A673 (cell line): ENCODE measurements around the gene AGO1. TPM values are rescaled to one million over a fixed set of nuclear protein-coding genes. Genes with fewer than 3 reads are reported as not detected.
"Not testable (repeated sequence)": the region's sequence is repeated elsewhere in the genome, so short reads cannot be mapped to it uniquely, and the experiment has no call there.

Experiments
- BruUV-seq: library from RNA; stranded (reverse); fragments of 400-500 nt; replicated peaks from 2 replicates; lab custom pipeline; 2021; lab: Mats Ljungman, UMichigan
- CTCF ChIA-PET: fragments of 300-600 bp; sonication (Branson Sonifier 250); formaldehyde crosslinking; loops from one replicate; lab custom pipeline; 2022; ENCODE audit warnings: antibody characterized with exemption; lab: Charles Lee
- POLR2A ChIA-PET: fragments of 300-600 bp; sonication (Branson Sonifier 250); formaldehyde crosslinking; loops from one replicate; lab custom pipeline; 2022; ENCODE audit warnings: antibody characterized with exemption; ENCODE audit not compliant: low non-redundant PET; lab: Charles Lee
- DNase-seq: peaks from one replicate; pipeline ENCODE4 v3.0.0-alpha.2; 2015; ENCODE audit warnings: low spot score
- H3K27ac ChIP-seq: fragments of 200-600 bp; sonication (generic); 2 replicates; pipeline ENCODE4 v1.5.1; 2016; ENCODE audit warnings: mixed run types, low read depth, mild to moderate bottlenecking, mixed read lengths, antibody characterized with exemption, low read length; ENCODE audit not compliant: poor library complexity, severe bottlenecking
- H3K27me3 ChIP-seq: fragments of 200-600 bp; sonication (generic); replicated peaks from 2 replicates; pipeline ENCODE4 v1.6.1; 2017; ENCODE audit warnings: mixed run types, low read depth, mild to moderate bottlenecking, mixed read lengths, antibody characterized with exemption, low read length; ENCODE audit not compliant: insufficient read depth, poor library complexity
- H3K36me3 ChIP-seq: fragments of 200-600 bp; sonication (generic); 2 replicates; pipeline ENCODE4 v1.6.1; 2016; ENCODE audit warnings: mixed run types, mild to moderate bottlenecking, mixed read lengths, antibody characterized with exemption, low read length; ENCODE audit not compliant: insufficient read depth, poor library complexity, severe bottlenecking
- H3K4me1 ChIP-seq: fragments of 200-600 bp; sonication (generic); 2 replicates; pipeline ENCODE4 v1.6.1; 2017; ENCODE audit warnings: mixed run types, mild to moderate bottlenecking, mixed read lengths, antibody characterized with exemption, low read length; ENCODE audit not compliant: insufficient read depth, poor library complexity, severe bottlenecking
- H3K4me3 ChIP-seq: fragments of 200-600 bp; sonication (generic); 2 replicates; pipeline ENCODE4 v1.5.1; 2016; ENCODE audit warnings: low read depth, mixed run types, mild to moderate bottlenecking, mixed read lengths, low read length; ENCODE audit not compliant: poor library complexity, severe bottlenecking
- H3K9me3 ChIP-seq: fragments of 200-600 bp; sonication (generic); 2 replicates; pipeline ENCODE4 v1.6.1; 2016; ENCODE audit warnings: mixed run types, low read depth, mild to moderate bottlenecking, mixed read lengths, antibody characterized with exemption, low read length; ENCODE audit not compliant: poor library complexity, severe bottlenecking
- EZH2 ChIP-seq: fragments of 200-600 bp; sonication (generic); IDR thresholded peaks from 2 replicates; pipeline ENCODE4 v1.6.1; 2017; ENCODE audit warnings: borderline replicate concordance, low read depth, mild to moderate bottlenecking, mixed read lengths, antibody characterized with exemption, low read length; ENCODE audit not compliant: poor library complexity, severe bottlenecking
- intact Hi-C: fragments of 100-400 bp; cut with micrococcal nuclease; formaldehyde crosslinking; loops from one replicate; pipeline ENCODE4 v1.10.0; 2022; ENCODE audit not compliant: unreplicated experiment
- total RNA-seq: library from RNA; stranded (reverse); gene quantifications from 2 replicates; pipeline ENCODE4 v1.2.3, GENCODE V29; 2021
- TF ChIP-seq, protein P1 (sequence below): fragments of 300-800, 200-600 bp; sonication (generic); conservative IDR thresholded peaks from 2 replicates; pipeline ENCODE4 v1.5.1; 2017; ENCODE audit warnings: low read depth, mild to moderate bottlenecking, antibody characterized with exemption, low read length, moderate library complexity, mixed read lengths

The AGO1 gene
- total RNA-seq, 1 experiment from 2014 or later, result 58.7 TPM

DNA sequence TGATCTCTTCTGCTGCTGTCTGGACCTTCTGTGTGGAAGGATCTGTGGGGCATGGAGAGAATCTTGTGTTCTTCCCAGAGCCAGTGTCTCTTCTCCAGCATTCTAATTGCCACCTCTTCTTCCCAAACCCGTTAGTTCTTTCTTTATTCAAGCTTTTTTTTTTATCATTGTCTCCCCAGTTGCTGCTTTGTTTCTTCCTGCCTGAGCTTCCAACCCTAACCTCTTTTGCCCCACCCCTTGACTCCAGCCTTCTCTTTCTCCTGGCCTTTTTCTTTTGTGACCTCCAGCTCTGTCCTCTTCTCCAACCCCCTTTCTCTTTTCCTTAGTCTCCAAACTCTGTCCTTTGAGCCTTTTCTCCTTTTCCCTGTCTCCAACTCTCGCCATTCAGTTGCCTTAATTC, 4.5 kb downstream of the AGO1 start:
- TF ChIP-seq, protein P1, sequence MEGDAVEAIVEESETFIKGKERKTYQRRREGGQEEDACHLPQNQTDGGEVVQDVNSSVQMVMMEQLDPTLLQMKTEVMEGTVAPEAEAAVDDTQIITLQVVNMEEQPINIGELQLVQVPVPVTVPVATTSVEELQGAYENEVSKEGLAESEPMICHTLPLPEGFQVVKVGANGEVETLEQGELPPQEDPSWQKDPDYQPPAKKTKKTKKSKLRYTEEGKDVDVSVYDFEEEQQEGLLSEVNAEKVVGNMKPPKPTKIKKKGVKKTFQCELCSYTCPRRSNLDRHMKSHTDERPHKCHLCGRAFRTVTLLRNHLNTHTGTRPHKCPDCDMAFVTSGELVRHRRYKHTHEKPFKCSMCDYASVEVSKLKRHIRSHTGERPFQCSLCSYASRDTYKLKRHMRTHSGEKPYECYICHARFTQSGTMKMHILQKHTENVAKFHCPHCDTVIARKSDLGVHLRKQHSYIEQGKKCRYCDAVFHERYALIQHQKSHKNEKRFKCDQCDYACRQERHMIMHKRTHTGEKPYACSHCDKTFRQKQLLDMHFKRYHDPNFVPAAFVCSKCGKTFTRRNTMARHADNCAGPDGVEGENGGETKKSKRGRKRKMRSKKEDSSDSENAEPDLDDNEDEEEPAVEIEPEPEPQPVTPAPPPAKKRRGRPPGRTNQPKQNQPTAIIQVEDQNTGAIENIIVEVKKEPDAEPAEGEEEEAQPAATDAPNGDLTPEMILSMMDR, result no peak
- TF ChIP-seq EZH2, result no peak
- ChIA-PET POLR2A (no interaction called here), CTCF (no interaction called here)
- peak overlapping the region; percentile 16 for H3K27ac ChIP-seq
- H3K9me3 ChIP-seq, result no peaks in the 10 kb centered on the region
- H3K27me3 ChIP-seq, result no peaks in the 10 kb centered on the region
- no peak for DNase-seq
- intact Hi-C loops, result no loop called here
- no peak overlapping the region for H3K4me3 ChIP-seq
- H3K4me1 ChIP-seq, result peaks cover 22% of the 10 kb centered on the region
- H3K36me3 ChIP-seq, result peaks cover 19% of the 10 kb centered on the region
- BruUV-seq, result no TSS peak

DNA sequence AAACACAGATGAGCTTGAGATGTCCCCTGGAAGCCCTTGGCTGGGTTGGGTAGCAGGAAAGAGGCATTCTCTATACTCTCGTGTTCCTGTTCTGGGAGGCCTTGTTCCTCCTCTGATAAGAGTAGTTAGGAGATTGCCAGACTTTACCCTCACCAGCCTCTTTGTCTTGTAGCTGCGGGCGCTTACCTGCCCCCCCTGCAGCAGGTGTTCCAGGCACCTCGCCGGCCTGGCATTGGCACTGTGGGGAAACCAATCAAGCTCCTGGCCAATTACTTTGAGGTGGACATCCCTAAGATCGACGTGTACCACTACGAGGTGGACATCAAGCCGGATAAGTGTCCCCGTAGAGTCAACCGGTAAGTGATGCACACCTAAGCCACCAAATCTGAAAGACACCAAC, 5.2 kb downstream of the AGO1 start:
- intact Hi-C loops, result no loop called here
- H3K36me3 ChIP-seq, result peaks cover 27% of the 10 kb centered on the region
- POLR2A ChIA-PET, result no interaction called here
- H3K27me3 ChIP-seq, result no peaks in the 10 kb centered on the region
- no peaks in the 10 kb centered on the region for H3K9me3 ChIP-seq
- no peak overlapping the region for H3K4me3 ChIP-seq
- no TSS peak for BruUV-seq
- TF ChIP-seq, protein P1, result no peak
- no peak for TF ChIP-seq EZH2
- DNase-seq, result no peak
- no peak overlapping the region for H3K27ac ChIP-seq
- CTCF ChIA-PET, result no interaction called here
- peaks cover 22% of the 10 kb centered on the region for H3K4me1 ChIP-seq

DNA sequence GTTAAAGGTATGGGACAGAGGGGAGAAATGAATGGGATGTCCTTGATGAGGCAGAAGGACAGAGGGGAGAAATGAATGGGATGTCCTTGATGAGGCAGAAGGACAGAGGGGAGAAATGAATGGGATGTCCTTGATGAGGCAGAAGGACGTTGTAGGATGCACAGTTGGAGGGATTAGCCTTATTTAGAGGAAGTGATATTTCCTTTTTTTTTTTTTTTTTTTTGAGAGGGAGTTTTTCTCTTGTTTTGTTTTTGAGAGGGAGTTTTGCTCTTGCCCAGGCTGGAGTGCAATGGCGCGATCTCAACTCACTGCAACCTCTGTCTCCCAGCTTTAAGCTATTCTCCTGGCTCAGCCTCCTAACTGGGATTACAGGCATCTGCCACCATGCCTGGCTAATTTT, 6.0 kb downstream of the AGO1 start:
- H3K9me3 ChIP-seq, intact Hi-C loops, CTCF ChIA-PET, H3K4me3 ChIP-seq, H3K27ac ChIP-seq, POLR2A ChIA-PET, DNase-seq, BruUV-seq, H3K27me3 ChIP-seq: not testable (repeated sequence)
- peaks cover 34% of the 10 kb centered on the region for H3K36me3 ChIP-seq
- H3K4me1 ChIP-seq, result peaks cover 21% of the 10 kb centered on the region
